ENCODE results near the gene GABPB1.

GABPB1 gene

DNA sequence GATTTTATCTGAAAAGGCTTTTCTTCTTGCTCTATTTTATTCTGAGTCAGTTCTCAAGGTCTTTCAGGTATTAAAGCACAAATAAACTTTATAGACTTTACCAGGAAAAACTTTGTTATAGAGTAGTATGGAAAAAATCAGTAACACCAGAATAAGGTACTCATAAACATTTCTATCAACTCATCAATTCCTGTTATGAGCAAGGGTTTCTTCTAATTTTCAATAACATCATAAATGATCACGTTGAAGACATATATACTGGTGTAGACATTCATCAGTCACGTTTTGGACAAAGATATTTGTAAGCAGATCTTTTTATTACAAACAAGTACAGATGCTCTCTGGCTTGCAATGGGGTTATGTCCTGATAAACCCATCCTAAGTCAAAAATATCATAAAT, 79.9 kb downstream of the GABPB1 start:
- DNase-seq = no peak

DNA sequence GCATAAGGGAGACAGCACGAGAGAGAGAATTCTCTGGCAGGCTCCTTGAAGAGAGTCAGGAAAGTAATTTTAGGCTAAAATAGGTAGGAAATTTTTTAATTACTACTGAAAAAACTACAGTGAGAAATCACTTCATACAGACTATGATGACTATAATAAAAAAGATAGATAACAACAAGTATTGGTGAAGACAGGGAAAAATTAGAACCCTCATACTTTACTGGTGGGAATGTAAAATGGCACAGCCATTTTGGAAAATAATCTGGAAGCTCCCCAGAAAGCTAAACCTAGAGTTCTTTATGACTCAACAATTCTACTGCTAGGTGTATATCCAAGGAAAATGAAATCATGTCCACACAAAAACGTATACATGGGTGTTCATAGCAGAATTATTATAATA, 87.4 kb downstream of the GABPB1 start:
- no peak for DNase-seq

DNA sequence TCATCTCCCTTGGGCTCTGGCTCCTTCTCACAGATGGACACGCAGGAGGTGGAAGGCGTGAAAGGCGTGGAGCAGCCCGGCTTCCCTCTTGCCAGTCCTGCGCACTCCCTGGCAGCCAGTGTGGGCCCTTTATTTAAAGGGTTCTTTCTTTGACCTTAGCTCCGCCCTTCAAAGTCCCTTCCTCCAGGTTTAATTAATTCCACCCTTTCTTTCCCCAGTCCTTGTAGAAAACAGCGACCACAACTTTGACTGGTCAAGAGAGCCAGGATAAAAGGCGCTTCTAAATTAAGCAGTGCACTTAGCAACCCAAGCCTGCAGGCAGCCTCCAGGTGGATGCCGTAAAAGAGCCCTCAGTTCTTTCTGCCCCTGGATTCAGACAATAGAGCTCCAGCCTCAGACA, 89.4 kb downstream of the GABPB1 start, which contains the start of gene HDC:
TSS of gene HDC (minus strand) at position 107 of the 400 bp plus-strand sequence. CDS start at position 4, 103 bp downstream.
- no peak for DNase-seq

DNA sequence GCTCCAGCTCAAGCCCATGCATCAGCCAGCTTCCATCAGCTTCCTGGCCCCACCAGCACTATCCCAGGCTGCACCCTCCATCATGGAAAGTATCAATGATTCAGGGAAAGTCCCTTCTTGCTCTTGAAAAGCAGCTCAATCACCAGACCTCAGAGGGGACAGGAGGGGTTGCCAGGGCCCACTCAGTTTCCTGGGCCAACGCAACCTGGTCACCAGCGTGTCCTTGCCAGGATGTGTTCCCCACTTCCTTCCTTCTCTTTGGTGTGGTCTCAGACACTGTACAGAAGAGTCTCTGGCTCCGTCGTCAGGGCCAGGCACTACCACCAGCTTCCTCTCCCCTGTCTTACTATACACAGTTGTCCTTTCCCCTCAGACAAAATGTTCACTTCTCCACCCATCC, 92.5 kb downstream of the GABPB1 start:
- peak; percentile 82 for DNase-seq

DNA sequence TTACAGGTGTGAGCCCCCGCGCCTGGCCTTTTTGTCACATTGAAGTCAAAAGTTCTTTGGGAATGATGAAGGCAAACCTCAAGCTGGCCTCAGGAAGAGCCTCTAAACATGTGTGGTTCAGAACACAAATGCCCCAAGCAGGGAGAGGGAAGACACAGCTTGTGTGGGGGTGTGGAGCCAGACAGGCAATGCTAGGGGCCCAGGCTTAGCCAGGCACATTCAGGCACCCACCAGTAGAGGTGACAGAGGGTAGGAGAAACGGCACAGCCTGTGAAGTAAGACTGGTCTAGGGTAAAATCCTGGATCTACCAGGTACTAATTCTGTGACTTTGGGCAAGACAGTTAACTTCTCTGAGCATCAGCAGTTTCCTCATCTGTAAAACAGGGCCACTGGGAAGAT, 93.0 kb downstream of the GABPB1 start:
- DNase-seq = peak; percentile 55

DNA sequence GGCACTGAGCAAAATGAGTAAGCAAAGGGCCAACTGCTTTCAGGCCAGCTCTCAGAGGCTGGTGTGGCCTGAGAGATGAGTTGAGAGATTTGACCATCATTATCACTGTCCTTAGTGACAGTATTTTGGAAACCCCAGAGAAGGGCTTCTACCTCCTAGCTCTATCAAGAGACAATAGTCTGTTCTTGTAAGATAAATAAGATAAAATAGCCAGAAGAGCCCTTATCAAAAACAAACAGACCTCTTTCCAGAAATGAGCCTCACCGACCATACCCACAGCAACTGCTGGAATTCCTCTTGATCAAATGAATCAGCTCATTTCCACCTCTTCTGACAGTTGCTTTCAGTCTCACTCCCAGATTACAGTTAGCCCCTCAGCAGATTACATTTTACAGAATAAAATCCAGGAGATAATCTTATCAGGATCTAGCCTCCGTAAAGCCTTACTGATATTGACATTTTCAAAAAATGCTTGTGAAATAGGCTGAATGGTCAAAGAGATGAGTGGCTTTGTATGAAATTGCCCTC, 94.0 kb downstream of the GABPB1 start:
- DNase-seq = peak; percentile 79

DNA sequence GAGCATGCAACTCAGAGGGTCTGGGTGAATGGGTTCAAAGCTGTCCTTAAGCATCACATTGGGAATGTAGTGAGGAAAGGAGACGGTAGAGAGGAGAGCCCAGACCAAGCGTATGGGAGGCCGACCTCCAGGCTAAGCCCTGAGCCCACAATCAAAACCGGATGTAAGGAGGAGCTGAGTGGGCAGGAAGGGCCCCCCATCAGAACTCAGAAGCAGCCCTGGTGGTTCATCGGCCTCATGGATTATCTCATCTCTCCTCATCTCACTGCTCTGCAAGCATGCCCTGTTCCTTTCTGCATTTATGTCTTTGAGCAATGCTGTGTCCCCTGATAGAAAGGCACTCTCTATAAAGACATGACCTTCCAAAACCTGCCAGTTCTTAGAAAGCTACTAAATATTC, 95.7 kb downstream of the GABPB1 start:
- no peak for DNase-seq

DNA sequence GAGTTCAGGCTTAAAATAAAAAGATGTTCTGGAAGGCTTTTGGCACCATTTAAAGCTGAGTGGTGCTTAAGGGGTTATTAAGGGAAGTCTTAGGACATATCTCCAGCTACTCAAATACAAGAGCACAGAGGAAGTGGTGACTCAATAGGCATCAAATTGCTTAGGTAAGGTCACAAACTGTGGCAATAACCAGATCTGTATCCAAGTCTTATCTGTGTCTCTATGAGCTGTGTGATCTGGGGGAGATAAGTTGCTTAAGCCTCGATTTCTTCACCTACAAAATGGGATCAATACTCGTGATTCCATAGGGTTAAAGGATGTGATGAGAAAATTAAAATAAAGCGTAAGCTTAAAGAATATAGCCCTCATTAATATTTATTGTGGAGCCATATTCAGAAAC, 97.1 kb downstream of the GABPB1 start:
- DNase-seq = peak; percentile 67

DNA sequence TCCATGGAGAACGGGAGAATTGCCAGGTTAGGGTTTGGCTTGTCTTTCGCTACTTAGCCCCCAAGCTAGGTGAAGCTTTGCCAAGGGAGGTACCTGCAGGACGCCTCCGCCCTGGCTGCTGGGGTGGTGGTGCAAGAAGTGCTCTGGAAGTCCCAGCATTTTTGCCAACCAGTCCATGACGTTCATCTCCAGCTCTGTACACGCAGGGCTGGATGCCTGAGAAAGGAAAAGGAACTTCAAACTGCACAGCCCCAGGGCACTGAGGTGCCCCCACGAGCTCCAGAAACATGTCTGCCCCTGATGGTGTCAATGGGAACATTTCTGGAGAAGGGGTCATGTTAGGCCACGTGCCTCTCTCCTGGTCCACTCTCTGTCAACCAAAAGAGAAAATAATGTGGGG, 97.7 kb downstream of the GABPB1 start:
- DNase-seq = no peak

DNA sequence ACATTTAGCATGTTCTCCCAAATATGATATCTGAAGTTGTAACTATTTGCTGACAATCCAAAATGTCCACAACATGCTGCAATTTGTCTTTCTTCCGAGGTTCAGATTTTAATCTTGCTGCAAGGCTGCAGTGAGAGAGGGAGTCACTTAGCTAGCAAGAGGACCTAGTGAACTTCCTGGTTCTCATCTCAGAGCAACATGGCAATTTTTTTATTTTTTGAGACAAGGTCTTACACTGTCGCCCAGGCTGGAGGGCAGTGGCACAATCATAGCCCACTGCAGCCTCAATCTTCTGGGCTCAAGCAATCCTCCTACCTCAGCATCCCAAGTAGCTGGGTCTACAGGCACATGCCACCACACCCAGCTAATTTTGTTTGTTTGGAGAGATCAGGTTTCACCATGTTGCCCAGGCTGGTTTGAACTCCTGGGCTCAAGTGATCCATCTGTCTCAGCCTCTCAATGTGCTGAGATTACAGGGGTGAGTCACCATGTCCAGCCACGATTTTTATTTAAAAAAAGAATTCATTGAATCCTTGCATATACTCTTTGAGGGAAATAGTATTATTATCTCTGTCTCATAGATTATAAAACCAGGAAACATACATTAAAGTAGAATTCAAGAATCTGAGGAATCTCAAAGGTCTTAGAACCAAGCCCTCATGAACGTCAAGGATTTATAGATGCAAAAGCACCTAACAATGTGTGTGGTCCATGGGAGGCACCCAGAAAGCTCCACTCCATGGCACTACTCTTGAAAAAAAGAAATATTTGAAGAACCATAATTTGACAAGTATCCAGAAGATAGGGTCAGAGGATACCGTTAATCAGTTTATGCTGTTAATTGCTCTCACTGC, 98.6 kb downstream of the GABPB1 start:
- no peak for DNase-seq

DNA sequence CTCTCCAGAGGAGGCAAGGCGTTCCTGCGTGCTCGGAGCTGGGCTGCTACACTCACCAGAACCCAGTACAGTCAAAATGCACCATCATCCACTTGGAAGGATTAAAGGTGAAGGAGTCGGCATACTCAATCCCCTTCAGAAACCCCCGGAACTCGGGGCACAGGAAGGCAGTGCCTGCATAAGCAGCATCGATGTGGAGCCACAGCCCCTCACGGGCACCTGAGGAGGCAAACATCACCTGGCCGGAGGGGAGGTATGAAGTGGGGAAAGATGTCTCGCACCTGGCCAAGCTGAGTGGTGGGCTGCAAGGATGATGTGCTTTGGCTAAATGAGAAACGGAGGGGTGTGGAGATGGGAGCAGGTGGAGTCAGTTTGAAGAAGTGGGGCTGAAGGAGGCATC, 102.4 kb downstream of the GABPB1 start:
- DNase-seq = no peak

DNA sequence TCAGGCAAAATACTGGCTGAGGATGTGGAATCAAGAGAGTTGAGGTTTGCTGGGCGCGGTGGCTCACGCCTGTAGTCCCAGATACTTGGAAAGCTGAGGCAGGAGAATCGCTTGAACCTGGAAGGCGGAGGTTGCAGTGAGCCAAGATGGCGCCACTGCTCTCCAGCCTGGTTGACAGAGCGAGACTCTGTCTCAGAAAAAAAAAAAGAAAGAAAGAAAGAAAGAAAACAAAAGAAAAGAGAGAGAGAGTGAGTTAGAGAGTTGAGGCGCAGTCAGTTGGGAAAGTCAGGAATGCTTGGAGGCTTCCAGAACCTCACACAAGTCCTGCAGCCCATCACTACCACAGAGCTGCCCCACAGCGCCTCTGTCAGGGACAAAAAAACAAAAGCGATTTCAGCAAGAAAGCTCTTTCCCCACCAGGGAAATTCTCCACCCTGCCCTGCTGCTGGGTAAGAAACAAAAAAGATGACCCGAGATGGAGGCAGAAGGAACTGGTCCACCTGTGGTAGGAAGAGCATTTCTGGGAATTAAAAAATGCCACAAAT, 103.3 kb downstream of the GABPB1 start:
- no peak for DNase-seq

DNA sequence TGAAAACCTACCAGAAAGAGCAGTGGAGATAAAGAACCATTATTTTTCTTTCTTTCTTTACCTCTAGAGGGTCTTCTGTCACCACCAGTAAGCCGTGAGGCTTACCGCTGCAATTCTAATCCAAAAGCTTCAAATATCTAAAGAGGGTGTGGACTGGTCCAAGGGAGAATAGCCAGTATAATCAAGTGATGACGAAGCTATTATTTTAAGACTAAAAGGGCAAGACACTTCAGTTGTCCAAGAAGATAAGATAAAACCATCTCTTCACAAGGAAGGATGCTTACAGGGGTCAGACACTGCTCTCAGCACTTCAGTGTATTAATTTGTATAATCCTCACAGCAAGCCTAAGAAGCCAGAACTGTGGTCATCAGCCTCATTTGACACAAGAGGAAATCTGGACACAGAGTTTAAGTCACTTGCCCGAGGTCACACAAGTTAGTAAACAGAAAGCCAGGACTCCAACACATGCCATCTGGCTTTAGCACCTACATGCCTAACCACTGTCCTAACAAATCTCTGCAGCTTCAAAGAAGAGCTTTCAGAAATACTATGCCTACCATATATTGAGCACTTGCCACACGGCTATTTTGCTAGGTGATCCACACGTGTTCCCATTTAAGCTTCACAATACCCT, 104.1 kb downstream of the GABPB1 start:
- no peak for DNase-seq

DNA sequence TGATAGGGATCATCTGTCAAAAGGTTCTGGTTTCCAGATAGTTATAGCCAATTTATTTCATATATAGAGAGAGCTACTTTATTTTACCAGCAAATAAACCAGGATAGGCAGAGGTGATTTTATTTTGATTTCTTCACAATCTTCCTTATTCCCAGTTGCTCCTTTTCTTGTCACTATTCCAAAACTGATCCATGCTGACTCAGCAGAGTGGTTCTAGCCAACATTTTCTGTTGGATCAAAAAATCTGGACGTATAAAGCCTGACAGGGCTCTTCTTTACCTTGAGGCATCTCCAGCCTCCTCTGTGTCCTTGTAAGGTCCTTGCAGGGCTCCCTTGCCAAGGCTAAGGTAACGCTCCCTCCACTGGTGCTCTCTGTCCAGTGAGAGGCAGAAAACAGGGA, 105.3 kb downstream of the GABPB1 start:
- no peak for DNase-seq

DNA sequence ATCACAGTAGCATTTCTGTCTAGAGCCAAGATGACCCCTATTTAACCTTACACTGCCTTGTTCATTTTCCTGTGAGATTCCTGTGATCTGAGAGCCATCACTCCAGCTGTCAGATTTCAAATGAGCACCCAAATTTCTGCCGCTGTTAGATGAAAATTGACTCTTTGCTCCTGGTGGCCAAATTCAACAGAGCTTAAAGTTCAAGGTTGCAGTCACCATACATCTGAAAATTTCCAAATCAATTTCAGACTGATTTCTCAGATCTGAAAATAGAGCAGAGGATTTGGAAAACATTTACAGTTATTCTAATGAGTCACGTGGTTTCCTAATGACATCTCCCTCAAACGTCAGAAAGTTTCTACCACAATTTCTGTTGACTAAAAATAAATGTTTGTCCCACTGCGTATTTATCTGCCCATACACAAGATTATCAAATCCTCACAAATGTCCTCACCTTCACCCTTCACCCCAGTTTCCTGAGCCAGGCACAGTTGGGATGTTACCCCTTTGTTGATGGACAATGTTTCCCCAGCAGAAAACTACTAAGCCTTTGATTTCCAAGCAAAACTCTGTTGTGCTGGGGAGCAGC, 105.9 kb downstream of the GABPB1 start:
- DNase-seq = peak; percentile 45

DNA sequence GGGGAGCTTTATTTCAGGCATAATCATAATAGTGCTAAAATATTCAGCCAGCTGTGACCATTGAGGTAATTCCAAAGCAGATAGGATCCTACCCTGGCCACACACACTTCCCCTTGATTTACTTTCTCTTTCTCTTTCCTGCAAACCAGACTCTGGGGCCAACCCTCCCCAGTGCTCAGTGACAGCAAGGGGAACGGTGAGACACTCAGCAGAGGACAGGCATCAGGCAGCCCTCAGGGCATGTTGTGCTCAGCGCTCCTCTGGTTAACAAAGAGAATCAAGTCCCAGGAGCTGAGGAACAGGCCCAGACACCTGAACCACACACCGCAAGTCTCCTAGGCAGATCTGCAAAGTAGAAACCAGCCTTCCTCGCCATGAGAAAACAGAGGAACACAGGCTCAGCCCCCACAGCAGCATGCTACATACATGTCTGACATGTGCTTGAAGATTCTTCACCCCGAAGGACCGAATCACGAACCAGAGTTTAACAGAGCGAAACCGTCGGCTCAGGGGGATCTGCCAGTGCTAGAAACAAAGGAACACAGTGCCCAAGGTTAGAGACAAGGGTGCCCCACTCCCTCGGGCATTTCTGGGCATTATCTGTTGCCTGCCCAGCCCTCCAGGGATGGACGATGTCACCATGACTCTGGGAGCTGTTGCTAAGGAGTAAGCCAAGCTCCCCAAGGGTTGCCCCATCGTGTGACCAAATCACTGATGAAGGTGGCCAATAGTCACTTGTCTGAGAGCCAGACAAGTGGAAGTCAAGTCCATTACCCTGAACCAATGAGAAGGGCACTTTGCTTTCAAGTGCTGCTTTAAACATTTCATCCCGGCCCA, 107.0 kb downstream of the GABPB1 start:
- DNase-seq = peak; percentile 83

DNA sequence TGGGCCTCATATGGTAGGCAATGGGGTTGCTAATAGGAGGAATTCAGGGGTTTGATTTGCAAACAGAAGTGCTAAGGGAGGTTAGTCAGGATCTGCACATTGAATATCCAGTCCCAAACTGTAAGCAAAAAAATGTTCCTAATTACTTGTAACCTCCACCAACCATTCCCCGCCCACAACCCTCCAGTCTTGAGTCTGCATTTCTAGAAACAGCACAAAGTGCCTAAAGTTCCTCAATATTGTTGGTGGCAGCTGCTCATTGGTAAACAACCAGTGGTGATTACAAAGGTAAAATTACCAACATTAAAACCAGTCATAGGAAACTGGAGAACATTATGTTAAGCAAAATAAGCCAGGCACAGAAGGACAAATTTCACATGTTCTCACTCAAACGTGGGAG, 108.4 kb downstream of the GABPB1 start:
- no peak for DNase-seq

DNA sequence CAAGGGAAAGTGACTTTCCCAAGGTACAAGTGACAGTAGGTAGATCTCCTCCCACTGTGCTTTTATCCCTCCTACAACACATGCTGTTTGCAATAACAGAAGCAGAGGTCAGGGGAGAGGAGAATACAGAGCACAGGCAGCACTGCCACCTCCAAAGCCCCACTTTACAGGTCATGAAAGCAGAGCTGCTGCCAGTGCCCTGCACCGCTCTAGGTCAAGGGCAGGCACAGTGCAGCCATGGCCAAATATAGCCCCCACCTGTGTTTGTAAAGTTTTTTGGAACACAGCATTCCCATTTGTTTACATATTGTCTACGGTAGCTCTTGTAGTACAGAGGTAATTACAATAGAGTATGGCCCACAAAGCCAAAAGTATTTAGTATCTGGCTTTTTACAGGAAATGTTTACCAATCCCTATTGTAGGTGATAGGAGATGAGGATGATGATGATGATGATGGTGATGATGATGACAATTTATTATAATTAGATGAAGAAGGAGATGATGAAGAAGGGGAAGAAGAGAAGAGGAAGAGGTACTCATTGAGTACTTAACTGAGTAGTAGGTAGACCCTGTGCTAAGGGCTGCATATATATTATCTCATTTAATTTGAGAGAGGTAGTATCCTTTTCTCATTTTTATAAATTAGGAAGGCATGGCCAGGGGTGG, 109.9 kb downstream of the GABPB1 start:
- DNase-seq = no peak

DNA sequence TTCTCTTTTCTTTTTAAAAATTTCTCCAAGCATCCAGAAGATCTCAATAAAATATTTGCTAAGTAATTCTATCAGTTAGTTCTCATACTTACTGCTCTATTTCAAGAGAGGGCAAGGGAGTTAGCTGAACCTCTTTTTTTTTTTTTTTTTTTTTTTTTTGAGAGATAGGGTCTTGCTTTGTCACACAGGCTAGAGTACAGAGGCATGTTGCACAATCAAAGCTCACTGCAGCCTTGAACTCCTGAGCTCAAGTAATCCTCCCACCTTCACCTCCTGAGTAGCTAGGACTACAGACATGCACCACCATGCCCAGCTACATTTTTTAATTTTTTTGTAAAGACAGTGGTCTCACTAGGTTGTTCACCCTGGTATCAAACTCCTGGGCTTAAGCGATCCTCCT, 110.8 kb downstream of the GABPB1 start:
- DNase-seq = no peak

DNA sequence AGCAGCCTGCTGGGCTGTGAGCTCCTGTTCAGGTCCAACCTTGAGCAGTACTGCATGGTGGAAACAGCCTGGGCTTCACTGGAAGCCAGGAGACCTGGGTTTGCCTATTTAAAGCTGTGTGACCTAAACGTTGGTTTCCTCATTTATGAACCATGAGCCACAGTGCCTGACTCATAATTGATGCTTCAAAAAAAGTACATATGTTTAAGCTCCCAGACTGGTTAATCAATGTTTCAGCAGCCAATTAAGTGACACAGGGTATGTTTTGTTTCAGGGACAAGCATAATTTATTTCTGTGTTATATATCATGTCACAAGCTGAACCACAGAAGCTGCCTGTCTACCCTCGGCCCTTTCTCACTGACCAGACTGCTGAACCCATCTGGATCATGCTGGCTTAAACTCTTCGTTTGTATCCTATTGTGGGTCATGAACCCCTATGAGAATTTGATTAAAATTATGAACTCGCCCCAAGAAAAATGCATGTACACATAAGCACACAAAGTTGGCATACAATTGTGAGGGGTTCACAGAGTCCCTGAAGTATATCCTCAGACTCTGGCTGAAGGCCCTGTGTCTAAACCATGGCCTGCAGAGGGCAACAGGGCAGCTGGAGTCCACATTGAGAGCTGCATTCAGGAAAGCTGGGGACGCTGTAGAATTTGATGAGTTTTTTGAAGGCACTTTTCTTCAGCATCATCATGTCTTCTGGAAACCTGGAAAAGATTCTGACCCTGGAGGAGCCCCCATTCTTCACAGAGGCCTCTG, 113.1 kb downstream of the GABPB1 start:
- DNase-seq = peak; percentile 49

DNA sequence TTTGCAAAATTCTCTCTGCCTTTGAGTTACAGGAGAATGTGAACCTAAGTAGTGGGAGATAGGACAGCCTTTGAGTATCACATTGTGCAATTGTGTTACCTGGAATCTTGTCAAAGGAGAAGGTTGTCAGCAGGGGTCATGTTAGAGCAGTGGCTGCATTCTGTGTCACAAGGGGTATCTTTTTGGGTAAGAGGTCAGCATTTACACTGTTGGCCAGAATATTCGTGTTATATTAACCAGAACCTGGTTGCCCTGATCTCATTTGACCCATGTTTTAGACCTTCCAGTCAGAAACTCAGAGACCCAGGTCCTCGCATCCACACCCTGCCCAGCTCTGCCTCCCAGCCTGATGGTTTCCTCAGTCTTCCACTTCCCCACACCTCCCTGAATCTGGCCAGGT, 116.7 kb downstream of the GABPB1 start:
- DNase-seq = no peak
